HepG2 (cell line): ENCODE measurements around the gene NCOA5. TPM values are rescaled to one million over a fixed set of nuclear protein-coding genes. Genes with fewer than 3 reads are reported as not detected.

Experiments used
- ATAC-seq: fragments of 200-7000 bp; cut with Tn5 transposase; 3 replicates; pipeline ENCODE4 v1.9.1; 2020; ENCODE audit warnings: mild to moderate bottlenecking, moderate library complexity
- BruUV-seq: library from RNA; stranded (reverse); fragments of 400-500 nt; replicated peaks from 2 replicates; lab custom pipeline; 2021; lab: Mats Ljungman, UMichigan
- CTCF ChIA-PET: fragments of 300-600 bp; formaldehyde crosslinking; extraction: SDS; loops from one replicate; lab custom pipeline; 2021; ENCODE audit warnings: low total read pairs, inconsistent platforms, low intra/inter-chr PET ratio; lab: Yijun Ruan, JAX
- POLR2A ChIA-PET: fragments of 350-600 bp; sonication (Branson Sonifier 250); formaldehyde crosslinking; loops from one replicate; lab custom pipeline; 2020; ENCODE audit warnings: antibody characterized with exemption, inconsistent platforms; lab: Yijun Ruan, JAX
- DNase-seq: peaks from one replicate; pipeline ENCODE4 v3.0.0-alpha.2; 2015; ENCODE audit warnings: low spot score
- FAIRE-seq: peaks from 3 replicates; lab custom pipeline; 2011; peaks lifted over from hg19 to GRCh38; lab: Jason Lieb, UNC
- H2AFZ ChIP-seq: one replicate; pipeline ENCODE4 v1.6.1; 2011; ENCODE audit warnings: low read length, inconsistent platforms
- H3K27ac ChIP-seq: fragments of 300-600 bp; 3 replicates; pipeline ENCODE4 v1.8.0; 2011; ENCODE audit warnings: mixed run types, mild to moderate bottlenecking, mixed read lengths, low read length, inconsistent platforms; ENCODE audit not compliant: insufficient read depth; ENCODE audit errors: extremely low read length
- H3K27me3 ChIP-seq, 2 experiments: fragments of 200-600 bp in 1 of 2; 2 replicates in 1 of 2; 3 replicates in 1 of 2; pipeline versions ENCODE4 v1.6.0 to v1.8.0; 2011; ENCODE audit warnings: low read length in 2 of 2, mild to moderate bottlenecking in 2 of 2, moderate library complexity in 2 of 2, inconsistent platforms in 1 of 2; ENCODE audit not compliant: insufficient read depth in 2 of 2, control insufficient read depth in 1 of 2
- H3K36me3 ChIP-seq, 2 experiments: fragments of 200-600 bp in 1 of 2; replicated peaks in 1 of 2; 2 replicates in 1 of 2; 3 replicates in 1 of 2; pipeline versions ENCODE4 v1.5.1 to v1.8.0; 2011; ENCODE audit warnings: low read length in 2 of 2, inconsistent platforms in 1 of 2; ENCODE audit not compliant: insufficient read depth in 2 of 2, control insufficient read depth in 1 of 2
- H3K4me1 ChIP-seq: 2 replicates; pipeline ENCODE4 v1.5.1; 2012; ENCODE audit warnings: low read length, inconsistent platforms; ENCODE audit not compliant: insufficient read depth
- H3K4me2 ChIP-seq: 2 replicates; pipeline ENCODE4 v1.6.0; 2011; ENCODE audit warnings: low read depth, low read length, inconsistent platforms
- H3K4me3 ChIP-seq, 3 experiments: fragments of 200-600 bp in 1 of 3; sonication (generic), shearing (Covaris generic) in 1 of 3; replicated peaks in 1 of 3; 2 replicates each; pipeline ENCODE4 v1.5.1; 2011 to 2016; ENCODE audit warnings: low read length in 3 of 3, inconsistent platforms in 2 of 3, low read depth in 2 of 3, mild to moderate bottlenecking in 2 of 3, control low read depth in 1 of 3, mixed read lengths in 1 of 3; ENCODE audit not compliant: insufficient read depth in 1 of 3
- H3K79me2 ChIP-seq: one replicate; pipeline ENCODE4 v1.6.1; 2011; ENCODE audit warnings: low read length, inconsistent platforms; ENCODE audit not compliant: insufficient read depth
- H3K9ac ChIP-seq: 2 replicates; pipeline ENCODE4 v1.6.0; 2011; ENCODE audit warnings: mild to moderate bottlenecking, low read depth, low read length, inconsistent platforms; ENCODE audit not compliant: insufficient read depth
- H3K9me3 ChIP-seq: 2 replicates; pipeline ENCODE4 v1.5.1; 2012; ENCODE audit warnings: mild to moderate bottlenecking, low read length
- H4K20me1 ChIP-seq: 2 replicates; pipeline ENCODE4 v1.6.0; 2011; ENCODE audit warnings: inconsistent platforms, mild to moderate bottlenecking, low read length, moderate library complexity; ENCODE audit not compliant: insufficient read depth
- NFIB ChIP-seq: sonication (generic); formaldehyde crosslinking; IDR thresholded peaks from 2 replicates; pipeline ENCODE4 v1.9.0; 2021; ENCODE audit warnings: missing genetic modification reagents, mild to moderate bottlenecking, borderline replicate concordance
- NR2F6 ChIP-seq, 2 experiments: IDR thresholded peaks; 2 replicates each; pipeline ENCODE4 v1.6.1; 2016; ENCODE audit warnings: antibody characterized with exemption in 1 of 2, mild to moderate bottlenecking in 1 of 2
- TBX2 ChIP-seq: sonication (generic); formaldehyde crosslinking; IDR thresholded peaks from 2 replicates; pipeline ENCODE4 v1.5.0; 2020; ENCODE audit warnings: missing genetic modification reagents, mild to moderate bottlenecking, borderline replicate concordance
- ZBTB2 ChIP-seq: sonication (generic); formaldehyde crosslinking; IDR thresholded peaks from 2 replicates; pipeline ENCODE4 v1.8.0; 2022; ENCODE audit warnings: low read depth, missing genetic modification reagents
- ZNF34 ChIP-seq: sonication (generic); formaldehyde crosslinking; IDR thresholded peaks from 2 replicates; pipeline ENCODE4 v1.4.0; 2020; ENCODE audit warnings: mild to moderate bottlenecking, missing genetic modification reagents, borderline replicate concordance
- ZNF646 ChIP-seq: sonication (generic); formaldehyde crosslinking; IDR thresholded peaks from 2 replicates; pipeline ENCODE4 v1.9.0; 2021; ENCODE audit warnings: mild to moderate bottlenecking, missing genetic modification reagents
- WGBS: methylation state at CpG from one replicate; pipeline ENCODE4 v1.1.6; 2017; ENCODE audit warnings: low lambda C conversion rate; 5-methylcytosine and 5-hydroxymethylcytosine counted together
- in situ Hi-C: cut with HindIII; loops from 2 replicates; pipeline ENCODE4 v1.10.0; 2017; ENCODE audit warnings: low pct_unique_long_range_greater_than_20kb; ENCODE audit not compliant: extremely low pct_ligation_motif_present
- intact Hi-C: fragments of 100-400 bp; cut with micrococcal nuclease; formaldehyde crosslinking; loops from one replicate; pipeline ENCODE4 v1.10.0; 2022; ENCODE audit not compliant: unreplicated experiment
- polyA plus RNA-seq, 8 experiments: library from polyadenylated mRNA; depleted of rRNA in 3 of 8; stranded (reverse) in 7 of 8; unstranded in 1 of 8; fragments of >200 nt; fragmentation: Illumina TruSeq in 4 of 8; extraction: Trizol in 4 of 8; gene quantifications; 2 replicates each; pipeline versions ENCODE4 v1.2.1 to v1.2.3, GENCODE V29; 2011 to 2016; ENCODE audit warnings: low read depth in 4 of 8, missing spikeins in 1 of 8, mixed read lengths in 1 of 8; ENCODE audit not compliant: insufficient read depth in 1 of 8
- total RNA-seq, 5 experiments: library from RNA; depleted of rRNA; stranded (reverse); fragments of >200 nt; fragmentation: Illumina TruSeq; extraction: Trizol; gene quantifications; 2 replicates each; pipeline ENCODE4 v1.2.3, GENCODE V29; 2016; ENCODE audit warnings: low read depth in 1 of 5
- TF ChIP-seq, protein P1 (sequence below), 2 experiments: IDR thresholded peaks; 2 replicates each; pipeline ENCODE4 v1.6.1; 2011 to 2012; ENCODE audit warnings: low read length in 2 of 2, borderline replicate concordance in 1 of 2, low read depth in 1 of 2, mild to moderate bottlenecking in 1 of 2, moderate library complexity in 1 of 2

Gene NCOA5
- total and polyA plus RNA-seq, 2 of the 13 experiments (the other 11 are each of a cell fraction or from before 2014, with no cell fraction given) = 16.5 to 28.4 TPM

DNA sequence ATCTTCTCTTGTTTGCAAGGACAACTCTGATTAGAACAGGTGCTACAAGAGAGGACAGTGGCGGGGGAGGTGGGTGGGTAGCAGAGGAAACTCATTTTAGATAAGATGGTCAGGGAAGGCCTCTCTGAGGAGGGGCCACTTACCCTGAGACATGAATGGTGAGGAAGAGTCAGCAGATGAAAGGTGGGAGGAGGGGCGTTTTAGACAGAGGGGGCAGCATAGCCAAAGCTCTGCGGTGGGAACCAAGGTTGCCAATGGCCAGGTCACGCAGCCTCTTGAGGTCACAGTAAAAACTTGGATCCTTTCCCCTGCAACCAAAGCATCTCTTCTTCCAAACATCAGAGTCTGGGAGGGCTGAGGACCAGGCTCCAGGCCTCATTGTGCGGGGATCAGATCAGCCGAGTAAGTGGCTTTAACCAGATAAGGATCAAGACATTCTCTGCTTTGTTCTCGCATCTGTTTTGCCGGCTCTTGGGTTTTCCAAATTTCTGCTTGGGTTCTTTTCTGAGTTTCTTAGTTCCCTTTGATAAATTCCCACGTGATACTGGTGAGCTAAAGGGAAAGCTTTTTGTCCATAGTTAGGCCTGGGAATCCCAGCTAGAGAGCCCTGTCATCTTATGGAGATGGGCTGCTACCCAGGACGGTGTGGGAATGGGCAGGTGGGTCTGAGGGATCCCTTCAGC is 22.8 kb upstream of the NCOA5 start:
- no peak for DNase-seq

More for the DNA sequence above, 22.8 kb upstream of the NCOA5 start:
- in situ Hi-C loops = no loop called here
- ChIA-PET POLR2A (no interaction called here), CTCF (no interaction called here)
- ATAC-seq (no peak), FAIRE-seq (no peak)
- no peaks in the 10 kb centered on the region for H3K9me3 ChIP-seq
- H3K36me3 ChIP-seq = no peaks in the 10 kb centered on the region
- H3K4me1 ChIP-seq = peaks cover 1% of the 10 kb centered on the region; the same call in 1 of the 2 replicates
- H2AFZ ChIP-seq = no peak overlapping the region
- 17% methylated on average over 10 of the region's 10 CpGs for WGBS
- H4K20me1 ChIP-seq = no peaks in the 10 kb centered on the region
- no peak overlapping the region for H3K9ac ChIP-seq
- H3K4me2 ChIP-seq = no peak overlapping the region
- BruUV-seq = no TSS peak
- no peak overlapping the region for H3K27ac ChIP-seq
- TF ChIP-seq ZNF646 (CRISPR knock-in tag) (no peak), NR2F6 (IDR thresholded peaks at IDR 0.05) (no peak), NR2F6 (CRISPR knock-in tag; IDR thresholded peaks at IDR 0.05) (no peak), ZBTB2 (CRISPR knock-in tag) (no peak), NFIB (CRISPR knock-in tag) (no peak), ZNF34 (no peak), TBX2 (no peak)
- TF ChIP-seq, protein P1, sequence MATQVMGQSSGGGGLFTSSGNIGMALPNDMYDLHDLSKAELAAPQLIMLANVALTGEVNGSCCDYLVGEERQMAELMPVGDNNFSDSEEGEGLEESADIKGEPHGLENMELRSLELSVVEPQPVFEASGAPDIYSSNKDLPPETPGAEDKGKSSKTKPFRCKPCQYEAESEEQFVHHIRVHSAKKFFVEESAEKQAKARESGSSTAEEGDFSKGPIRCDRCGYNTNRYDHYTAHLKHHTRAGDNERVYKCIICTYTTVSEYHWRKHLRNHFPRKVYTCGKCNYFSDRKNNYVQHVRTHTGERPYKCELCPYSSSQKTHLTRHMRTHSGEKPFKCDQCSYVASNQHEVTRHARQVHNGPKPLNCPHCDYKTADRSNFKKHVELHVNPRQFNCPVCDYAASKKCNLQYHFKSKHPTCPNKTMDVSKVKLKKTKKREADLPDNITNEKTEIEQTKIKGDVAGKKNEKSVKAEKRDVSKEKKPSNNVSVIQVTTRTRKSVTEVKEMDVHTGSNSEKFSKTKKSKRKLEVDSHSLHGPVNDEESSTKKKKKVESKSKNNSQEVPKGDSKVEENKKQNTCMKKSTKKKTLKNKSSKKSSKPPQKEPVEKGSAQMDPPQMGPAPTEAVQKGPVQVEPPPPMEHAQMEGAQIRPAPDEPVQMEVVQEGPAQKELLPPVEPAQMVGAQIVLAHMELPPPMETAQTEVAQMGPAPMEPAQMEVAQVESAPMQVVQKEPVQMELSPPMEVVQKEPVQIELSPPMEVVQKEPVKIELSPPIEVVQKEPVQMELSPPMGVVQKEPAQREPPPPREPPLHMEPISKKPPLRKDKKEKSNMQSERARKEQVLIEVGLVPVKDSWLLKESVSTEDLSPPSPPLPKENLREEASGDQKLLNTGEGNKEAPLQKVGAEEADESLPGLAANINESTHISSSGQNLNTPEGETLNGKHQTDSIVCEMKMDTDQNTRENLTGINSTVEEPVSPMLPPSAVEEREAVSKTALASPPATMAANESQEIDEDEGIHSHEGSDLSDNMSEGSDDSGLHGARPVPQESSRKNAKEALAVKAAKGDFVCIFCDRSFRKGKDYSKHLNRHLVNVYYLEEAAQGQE (IDR thresholded peaks at IDR 0.05; ENCODE audit: borderline replicate concordance in 1 of 2, low read depth in 1 of 2, low read length in 2 of 2) = no peak
- intact Hi-C loops = no loop called here
- H3K4me3 ChIP-seq = no peak overlapping the region
- H3K79me2 ChIP-seq = no peaks in the 10 kb centered on the region
- H3K27me3 ChIP-seq = peaks cover 7 to 55% of the 10 kb centered on the region in 2 experiments; a peak in 4 of 5 replicates
